Ishikawa (cell line): ENCODE results near the gene ADD3.

Experiments used
- EP300 ChIP-seq: IDR thresholded peaks from 2 replicates; pipeline ENCODE4 v1.6.1; 2012; ENCODE audit warnings: borderline replicate concordance
- RAD21 ChIP-seq: IDR thresholded peaks from 2 replicates; pipeline ENCODE4 v1.6.1; 2012; ENCODE audit warnings: low read depth
- TEAD4 ChIP-seq: IDR thresholded peaks from 2 replicates; pipeline ENCODE4 v1.6.1; 2012
- YY1 ChIP-seq: IDR thresholded peaks from 2 replicates; pipeline ENCODE4 v1.6.1; 2012; ENCODE audit warnings: low read depth
- TF ChIP-seq, protein P1 (sequence below): IDR thresholded peaks from 2 replicates; pipeline ENCODE4 v1.6.1; 2012

- TF ChIP-seq, protein P1, sequence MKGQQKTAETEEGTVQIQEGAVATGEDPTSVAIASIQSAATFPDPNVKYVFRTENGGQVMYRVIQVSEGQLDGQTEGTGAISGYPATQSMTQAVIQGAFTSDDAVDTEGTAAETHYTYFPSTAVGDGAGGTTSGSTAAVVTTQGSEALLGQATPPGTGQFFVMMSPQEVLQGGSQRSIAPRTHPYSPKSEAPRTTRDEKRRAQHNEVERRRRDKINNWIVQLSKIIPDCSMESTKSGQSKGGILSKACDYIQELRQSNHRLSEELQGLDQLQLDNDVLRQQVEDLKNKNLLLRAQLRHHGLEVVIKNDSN = no peak
- TF ChIP-seq TEAD4 = no peak
- no peak for TF ChIP-seq EP300
- TF ChIP-seq RAD21 = no peak
- TF ChIP-seq YY1 = no peak
Observed at GRCh38 chr10:110142965-110143364, 135.2 kb downstream of the ADD3 start.
